Activated T-cell treated with anti-CD3 and anti-CD28 coated beads, Interleukin-2, amount 50 U/mL, for 4 hours (primary cell): Measurements from ENCODE around the gene CIAO2B. TPM values are rescaled to one million over a fixed set of nuclear protein-coding genes. Genes with fewer than 3 reads are reported as not detected.
"Not testable (repeated sequence)": the region's sequence is repeated elsewhere in the genome, so short reads cannot be mapped to it uniquely, and the experiment has no call there.

Experiments
- ATAC-seq, 2 donors: fragments of 200-7000 bp; cut with Tn5 transposase; one replicate each; pipeline ENCODE4 v1.10.0; 2021
- DNase-seq: peaks from one replicate; pipeline ENCODE4 v3.0.0-alpha.2; 2020
- H3K27me3 Mint-ChIP-seq: one replicate; pipeline ENCODE4 v1.8.0; 2021; ENCODE audit warnings: low read depth, mixed read lengths
- H3K36me3 Mint-ChIP-seq: one replicate; pipeline ENCODE4 v1.8.0; 2022; ENCODE audit warnings: mixed read lengths; ENCODE audit not compliant: insufficient read depth
- H3K4me1 Mint-ChIP-seq: one replicate; pipeline ENCODE4 v1.8.0; 2021; ENCODE audit warnings: low read depth, mixed read lengths
- H3K4me3 Mint-ChIP-seq: one replicate; pipeline ENCODE4 v1.8.0; 2021; ENCODE audit warnings: mild to moderate bottlenecking, moderate library complexity, mixed read lengths
- H3K9me3 Mint-ChIP-seq: one replicate; pipeline ENCODE4 v1.8.0; 2021; ENCODE audit warnings: mixed read lengths
- total RNA-seq, 3 donors: library from RNA; stranded (reverse); gene quantifications; one replicate each; pipeline ENCODE4 v1.2.1, GENCODE V29; 2021

The CIAO2B gene
- total RNA-seq, 3 donors from 2014 or later = 201 to 220 (median 212) TPM

DNA sequence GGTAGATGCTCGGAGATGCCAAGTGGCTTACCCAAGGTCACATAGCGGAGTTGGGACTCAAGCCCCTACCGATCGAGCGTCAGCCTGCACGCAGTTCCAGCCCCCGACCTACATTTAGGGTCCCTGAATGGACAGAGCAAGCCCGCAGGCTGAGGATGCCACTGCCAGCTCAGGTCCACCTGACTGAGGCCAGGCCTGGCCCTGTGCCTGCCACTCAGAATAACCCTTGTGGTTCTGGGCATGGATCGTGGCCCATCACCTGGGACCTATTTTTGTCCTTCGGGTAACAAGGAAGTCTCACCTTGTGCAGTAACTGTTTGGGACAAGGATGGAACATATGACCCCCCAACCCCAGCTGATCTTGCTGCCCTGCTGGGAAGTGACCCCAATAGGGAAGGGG, 32.6 kb downstream of the CIAO2B start:
- Mint-ChIP-seq H3K9me3 (no peaks in the 10 kb centered on the region), H3K4me3 (no peak overlapping the region), H3K36me3 (no peaks in the 10 kb centered on the region), H3K4me1 (peaks cover 8% of the 10 kb centered on the region), H3K27me3 (no peaks in the 10 kb centered on the region)
- no peak for ATAC-seq
- DNase-seq = no peak

DNA sequence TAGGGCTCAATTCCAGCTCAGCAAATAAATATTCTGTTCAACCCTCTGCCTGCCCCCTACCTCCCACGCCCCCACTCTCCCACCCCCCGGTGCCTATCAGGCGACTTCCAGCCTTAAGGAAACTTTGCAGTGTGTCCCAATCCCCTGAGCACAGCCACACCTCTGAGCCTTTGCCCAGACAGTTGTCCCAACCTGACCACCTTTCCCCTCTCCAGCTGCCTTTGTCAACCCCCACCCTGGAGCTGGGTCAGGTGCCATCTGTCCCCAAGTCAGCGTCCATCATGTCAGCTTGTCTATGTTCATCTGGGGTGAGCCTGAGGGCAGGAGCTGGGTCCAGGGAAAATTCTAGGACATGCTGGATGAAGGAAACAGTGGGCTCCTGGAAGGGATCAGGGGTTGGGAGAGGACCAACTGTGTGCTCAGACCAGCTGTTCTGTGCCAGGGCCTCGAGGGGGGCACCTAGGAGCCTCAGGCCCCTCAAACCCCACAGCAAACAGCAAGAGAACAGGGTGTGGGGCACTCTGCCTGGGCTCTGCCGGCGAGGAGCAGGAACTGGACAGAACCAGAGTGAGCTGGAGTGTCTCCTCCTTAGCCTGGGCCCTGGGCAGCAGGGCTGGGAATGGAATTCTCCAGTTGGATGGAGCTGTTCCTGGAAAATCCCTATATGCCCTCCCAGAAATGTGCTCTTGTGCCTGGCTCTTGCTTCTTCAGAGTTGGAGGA, 33.3 kb downstream of the CIAO2B start:
- no peak for DNase-seq
- no peak overlapping the region for H3K4me3 Mint-ChIP-seq

DNA sequence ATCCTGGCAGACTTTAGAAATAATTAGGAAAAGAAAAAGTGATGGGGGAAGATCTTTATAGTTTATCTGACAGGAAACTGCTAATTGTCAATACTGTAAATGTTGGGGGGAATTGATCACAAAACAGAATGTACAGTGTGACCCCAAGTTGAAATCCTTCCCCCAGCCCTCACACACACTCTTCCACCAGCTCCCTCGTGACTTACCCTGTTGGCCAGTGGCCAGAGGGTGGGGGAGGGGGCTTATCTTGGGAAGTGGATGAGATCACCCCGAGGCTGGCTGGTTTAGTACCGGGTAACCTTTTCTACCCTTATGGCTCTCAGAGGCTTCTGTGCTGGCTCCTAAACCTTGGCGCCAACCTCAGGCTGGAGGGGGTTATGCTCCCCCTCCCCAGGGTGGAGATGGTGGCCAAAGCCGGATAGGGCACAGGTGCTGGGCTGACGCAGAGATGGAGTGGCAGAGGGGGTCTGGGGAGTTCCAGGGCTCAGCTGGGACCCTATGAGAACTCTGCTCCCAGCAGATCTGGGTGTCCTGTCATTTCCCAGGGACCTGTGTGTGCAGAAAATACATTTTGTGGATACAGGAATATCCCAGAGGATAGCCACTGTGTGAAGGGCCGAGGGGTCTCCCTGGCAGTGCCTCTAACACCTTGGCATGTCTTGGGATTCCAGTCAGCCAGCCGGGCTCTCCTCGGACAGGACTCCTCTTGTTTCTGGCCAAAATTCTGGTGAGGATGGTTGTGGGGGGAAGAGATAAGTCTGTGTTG, 34.1 kb downstream of the CIAO2B start:
- ATAC-seq = no peak
- Mint-ChIP-seq H3K36me3 (no peaks in the 10 kb centered on the region), H3K4me3 (no peak overlapping the region), H3K27me3 (no peaks in the 10 kb centered on the region), H3K9me3 (no peaks in the 10 kb centered on the region), H3K4me1 (no peaks in the 10 kb centered on the region)
- DNase-seq = no peak

More for the DNA sequence above, 33.3 kb downstream of the CIAO2B start:
- ATAC-seq = no peak
- Mint-ChIP-seq H3K4me1 (peaks cover 2% of the 10 kb centered on the region), H3K9me3 (no peaks in the 10 kb centered on the region), H3K36me3 (no peaks in the 10 kb centered on the region), H3K27me3 (no peaks in the 10 kb centered on the region)

DNA sequence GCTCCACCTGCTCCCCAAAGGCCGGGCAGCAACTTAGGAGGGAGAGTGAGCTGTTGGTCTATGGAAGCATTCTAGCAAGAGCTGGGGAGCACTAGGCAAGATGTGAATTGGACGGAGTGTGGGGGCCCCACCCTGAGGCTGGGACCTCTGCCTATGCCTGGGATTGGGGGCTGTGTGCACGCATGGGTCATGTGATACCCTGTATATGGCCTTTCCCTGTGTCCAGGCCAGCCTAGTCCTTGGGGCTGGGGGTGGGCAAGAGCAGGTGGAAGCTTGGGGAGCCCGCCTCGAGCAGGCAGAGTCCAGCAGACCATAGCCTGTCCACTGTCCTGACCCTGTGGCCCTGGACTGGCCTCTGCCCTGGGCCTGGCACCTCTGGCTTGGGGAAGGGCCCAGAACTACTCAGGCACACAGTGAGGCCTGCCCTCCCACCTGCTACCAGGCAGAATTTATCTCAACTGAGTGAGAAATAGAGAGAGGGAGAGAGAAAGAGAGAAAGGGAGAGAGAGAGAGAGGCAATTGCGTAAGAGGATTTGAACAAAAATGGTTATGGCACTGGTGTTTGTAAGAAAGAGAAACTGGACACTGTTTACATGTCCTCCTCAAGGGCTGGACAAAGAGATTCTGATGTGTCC, 34.8 kb downstream of the CIAO2B start:
- no peaks in the 10 kb centered on the region for H3K36me3 Mint-ChIP-seq

DNA sequence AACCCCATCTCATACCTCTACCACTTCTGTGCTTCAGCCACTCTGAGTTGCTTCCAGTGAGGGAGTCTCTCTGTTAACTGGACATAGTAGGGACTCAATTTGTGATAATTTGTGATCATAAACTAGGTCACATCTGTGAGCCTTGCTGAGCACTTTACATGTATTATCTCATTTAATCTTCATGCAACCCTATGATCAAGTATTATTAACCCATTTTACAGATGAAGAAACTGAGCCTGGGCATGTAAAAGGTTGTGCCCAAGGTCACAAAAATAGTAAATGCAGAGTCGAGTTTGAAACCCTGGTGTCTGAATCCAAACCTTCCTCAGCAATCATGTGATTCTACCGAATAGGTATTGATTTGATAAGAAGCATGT, 35.3 kb downstream of the CIAO2B start:
- H3K36me3 Mint-ChIP-seq = no peaks in the 10 kb centered on the region
- no peaks in the 10 kb centered on the region for H3K4me1 Mint-ChIP-seq
- H3K27me3 Mint-ChIP-seq = no peaks in the 10 kb centered on the region
- DNase-seq = no peak
- ATAC-seq = no peak
- no peaks in the 10 kb centered on the region for H3K9me3 Mint-ChIP-seq
- H3K4me3 Mint-ChIP-seq = no peak overlapping the region

More for the DNA sequence above, 34.8 kb downstream of the CIAO2B start:
- H3K4me3 Mint-ChIP-seq = no peak overlapping the region
- H3K4me1 Mint-ChIP-seq = no peaks in the 10 kb centered on the region
- DNase-seq = no peak
- ATAC-seq = no peak
- H3K9me3 Mint-ChIP-seq = no peaks in the 10 kb centered on the region
- H3K27me3 Mint-ChIP-seq = no peaks in the 10 kb centered on the region

DNA sequence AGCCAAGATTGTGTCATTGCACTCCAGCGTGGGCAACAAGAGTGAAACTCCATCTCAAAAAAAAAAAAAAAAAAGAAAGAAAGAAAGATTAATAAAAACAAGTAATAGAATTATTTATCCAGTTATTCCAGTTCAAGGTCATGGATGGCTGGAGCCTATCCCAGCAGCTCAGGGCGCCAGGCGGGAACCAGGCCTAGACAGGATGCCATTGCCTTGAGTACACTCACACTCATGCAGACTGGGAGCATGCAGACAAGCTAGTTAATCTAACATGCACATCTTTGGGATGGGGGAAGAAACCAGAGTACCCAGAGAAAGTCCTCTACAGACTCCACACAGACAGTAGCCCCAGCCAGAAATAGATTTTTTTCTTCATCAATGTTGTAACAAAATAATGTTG, 36.0 kb downstream of the CIAO2B start:
- no peak for DNase-seq
- Mint-ChIP-seq H3K9me3 (no peaks in the 10 kb centered on the region), H3K4me1 (peaks cover under 1% of the 10 kb centered on the region), H3K36me3 (no peaks in the 10 kb centered on the region), H3K27me3 (no peaks in the 10 kb centered on the region), H3K4me3 (no peak overlapping the region)
- ATAC-seq = no peak

- not testable (repeated sequence) for DNase-seq, H3K9me3 Mint-ChIP-seq, H3K4me3 Mint-ChIP-seq, H3K4me1 Mint-ChIP-seq, ATAC-seq, H3K36me3 Mint-ChIP-seq, H3K27me3 Mint-ChIP-seq
Observed at GRCh38 chr16:66896682-66897081, 37.5 kb downstream of the CIAO2B start.

GRCh38 chr16:66895999-66896398, 38.2 kb downstream of the CIAO2B start:
- DNase-seq = no peak
- Mint-ChIP-seq H3K4me3 (no peak overlapping the region), H3K9me3 (no peaks in the 10 kb centered on the region), H3K27me3 (no peaks in the 10 kb centered on the region), H3K36me3 (no peaks in the 10 kb centered on the region), H3K4me1 (peaks cover 7% of the 10 kb centered on the region)
- no peak for ATAC-seq

- no peaks in the 10 kb centered on the region for H3K36me3 Mint-ChIP-seq
- H3K4me1 Mint-ChIP-seq = peaks cover 7% of the 10 kb centered on the region
- H3K9me3 Mint-ChIP-seq = no peaks in the 10 kb centered on the region
- H3K27me3 Mint-ChIP-seq = no peaks in the 10 kb centered on the region
- no peak overlapping the region for H3K4me3 Mint-ChIP-seq
- peak in 1 of 2 donors; percentile 21 for ATAC-seq
- no peak for DNase-seq
Observed at GRCh38 chr16:66895689-66895979, 38.6 kb downstream of the CIAO2B start.

DNA sequence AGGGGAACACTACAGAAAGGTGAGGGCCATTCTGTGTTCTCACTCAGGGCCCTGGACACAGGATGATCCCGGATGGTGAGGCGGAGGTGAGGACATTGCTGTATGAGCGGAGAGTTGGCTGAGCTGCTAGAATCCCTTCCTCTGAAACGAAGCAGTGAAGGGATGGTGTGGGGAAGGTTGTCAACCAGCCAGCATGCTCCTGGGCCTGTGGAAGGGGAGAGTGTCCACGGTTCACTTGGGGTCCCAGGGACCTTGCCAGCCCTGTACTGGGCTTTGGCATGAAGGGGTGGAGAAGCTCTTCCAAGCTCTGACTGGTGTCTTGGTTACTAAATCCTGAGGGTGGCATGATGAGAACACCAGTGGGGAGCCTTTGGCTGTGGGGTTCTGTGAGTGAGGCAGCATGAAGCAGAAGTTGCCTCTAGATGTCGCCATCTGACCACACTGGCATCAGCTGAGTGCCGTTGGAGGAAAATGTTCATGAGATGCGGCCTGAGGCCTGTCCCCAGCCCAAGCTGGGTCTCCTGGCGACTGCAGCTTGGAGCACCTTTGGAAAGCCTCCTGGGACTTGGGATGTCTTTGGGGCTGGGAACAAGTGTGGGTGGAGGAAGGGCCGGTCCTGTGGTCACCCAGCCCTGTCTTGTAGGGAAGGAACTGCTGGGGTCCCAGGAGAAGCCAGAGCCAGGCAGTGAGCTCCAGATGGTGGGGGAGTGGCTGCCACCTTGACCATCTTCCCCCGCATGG, 39.1 kb downstream of the CIAO2B start:
- peaks cover 7% of the 10 kb centered on the region for H3K4me1 Mint-ChIP-seq
- H3K36me3 Mint-ChIP-seq = no peaks in the 10 kb centered on the region
- H3K4me3 Mint-ChIP-seq = no peak overlapping the region
- ATAC-seq (peak; percentile 86), DNase-seq (peak; percentile 48)
- no peaks in the 10 kb centered on the region for H3K9me3 Mint-ChIP-seq
- H3K27me3 Mint-ChIP-seq = no peaks in the 10 kb centered on the region

DNA sequence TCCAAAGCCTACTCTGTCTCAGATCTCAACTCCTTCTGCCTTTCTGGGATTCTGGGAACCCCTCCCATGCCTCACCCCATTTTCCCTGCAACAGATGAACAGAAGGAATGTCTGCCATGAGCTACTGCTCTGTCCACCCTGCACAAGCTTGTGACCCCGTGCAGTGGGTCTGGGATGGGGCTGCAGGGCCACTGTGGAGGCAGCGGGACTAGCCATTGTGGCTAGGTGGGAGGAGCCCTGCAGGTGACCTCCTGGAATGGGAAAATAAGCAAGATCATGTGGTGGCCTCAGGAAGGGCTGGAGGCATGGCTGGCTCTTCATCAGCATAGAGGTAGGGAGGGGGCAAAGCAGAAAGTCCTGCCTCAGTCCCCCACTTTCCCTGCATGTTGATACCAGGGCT, 40.1 kb downstream of the CIAO2B start:
- Mint-ChIP-seq H3K4me1 (peaks cover 7% of the 10 kb centered on the region), H3K9me3 (no peaks in the 10 kb centered on the region), H3K36me3 (no peaks in the 10 kb centered on the region), H3K4me3 (no peak overlapping the region), H3K27me3 (no peaks in the 10 kb centered on the region)
- ATAC-seq (no peak), DNase-seq (no peak)

DNA sequence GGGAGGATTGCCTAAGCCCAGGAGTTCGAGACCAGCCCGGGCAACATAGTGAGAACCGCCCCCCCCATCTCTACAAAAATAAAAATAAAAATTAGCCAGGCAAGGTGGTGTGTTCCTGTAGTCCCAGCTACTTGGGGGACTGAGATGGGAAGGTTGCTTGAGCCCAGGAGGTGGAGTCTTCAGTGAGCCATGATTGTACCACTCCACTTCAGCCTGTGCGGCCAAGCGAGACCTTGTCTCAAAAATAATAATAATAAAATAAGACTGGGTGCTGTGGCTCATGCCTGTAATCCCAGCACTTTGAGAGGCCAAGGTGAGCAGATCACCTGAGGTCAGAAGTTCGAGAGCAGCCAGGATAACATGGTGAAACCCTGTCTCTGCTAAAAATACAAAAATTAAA, 42.4 kb downstream of the CIAO2B start:
- no peak for ATAC-seq

DNA sequence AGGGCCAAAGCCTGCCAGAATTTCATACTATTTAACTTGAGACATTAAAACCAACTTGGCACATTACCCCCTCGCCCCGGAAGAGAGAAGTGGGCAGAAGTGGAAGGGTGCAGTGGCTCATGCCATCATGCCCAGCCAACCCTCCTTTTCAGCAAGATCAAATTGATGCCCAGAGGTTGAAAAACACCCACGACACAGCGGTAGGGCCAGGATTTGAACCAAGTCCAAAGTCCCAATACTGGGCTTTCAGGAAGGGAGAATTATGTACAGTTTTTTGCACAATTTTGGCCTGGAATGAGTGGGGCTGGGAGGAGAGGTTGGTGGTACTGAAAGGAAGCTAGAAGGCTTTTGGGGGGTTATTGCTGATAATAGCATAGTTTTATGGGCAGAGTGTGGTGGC, 42.8 kb downstream of the CIAO2B start:
- no peak for DNase-seq
- H3K36me3 Mint-ChIP-seq = peaks cover 14% of the 10 kb centered on the region
- no peak for ATAC-seq
- H3K4me3 Mint-ChIP-seq = no peak overlapping the region
- H3K9me3 Mint-ChIP-seq = no peaks in the 10 kb centered on the region
- H3K27me3 Mint-ChIP-seq = no peaks in the 10 kb centered on the region
- H3K4me1 Mint-ChIP-seq = peaks cover 25% of the 10 kb centered on the region

More for the DNA sequence above, 42.4 kb downstream of the CIAO2B start:
- no peaks in the 10 kb centered on the region for H3K27me3 Mint-ChIP-seq
- peaks cover 22% of the 10 kb centered on the region for H3K4me1 Mint-ChIP-seq
- no peak overlapping the region for H3K4me3 Mint-ChIP-seq
- H3K9me3 Mint-ChIP-seq = no peaks in the 10 kb centered on the region
- peaks cover 11% of the 10 kb centered on the region for H3K36me3 Mint-ChIP-seq
- no peak for DNase-seq

- H3K9me3 Mint-ChIP-seq = no peaks in the 10 kb centered on the region
- ATAC-seq (no peak), DNase-seq (no peak)
- H3K36me3 Mint-ChIP-seq = peaks cover 14% of the 10 kb centered on the region
- H3K4me3 Mint-ChIP-seq = no peak overlapping the region
- no peaks in the 10 kb centered on the region for H3K27me3 Mint-ChIP-seq
- peaks cover 25% of the 10 kb centered on the region for H3K4me1 Mint-ChIP-seq
Observed at GRCh38 chr16:66890799-66891198, 43.4 kb downstream of the CIAO2B start.
